G401 (cell line): ENCODE data around the gene UBQLN2. TPM values are rescaled to one million over a fixed set of nuclear protein-coding genes. Genes with fewer than 3 reads are reported as not detected.

Experiments used
- DNase-seq: peaks from one replicate; pipeline ENCODE4 v3.0.0-alpha.2; 2015; ENCODE audit warnings: low spot score
- in situ Hi-C: cut with HindIII; loops from 2 replicates; pipeline ENCODE4 v1.10.0; 2016; ENCODE audit warnings: low sequenced_read_pairs, mixed read lengths
- total RNA-seq: library from RNA; depleted of rRNA; stranded (reverse); fragments of >200 nt; shearing (Covaris generic); gene quantifications from 2 replicates; pipeline ENCODE4 v1.2.3, GENCODE V29; 2014; rRNA removed

Gene UBQLN2
- total RNA-seq, 1 experiment from 2014 or later, result 3.6 TPM

GRCh38 chrX:56615282-56615681 lies 51.9 kb downstream of the UBQLN2 start:
- no peak for DNase-seq
- in situ Hi-C loops, result no loop called here

Other genes starting within 250 kb of the UBQLN2 start
- gene NBDY, start 165.6 kb downstream of the UBQLN2 start, total RNA-seq, result 7.1 and 9.1 TPM in 2 replicates